Left renal cortex interstitium (tissue), 4 donors: ENCODE data around the gene TTC38. TPM values are rescaled to one million over a fixed set of nuclear protein-coding genes. Genes with fewer than 3 reads are reported as not detected.
A peak's percentile ranks its signal among the peaks of the same experiment; 100 is the strongest.

Experiments used
- DNase-seq, 4 donors: peaks; one replicate each; pipeline ENCODE4 v3.0.0-alpha.2; 2013; ENCODE audit warnings: low read depth in 4 of 4, low spot score in 2 of 4, missing footprints in 1 of 4
- polyA plus RNA-seq, 4 donors: library from polyadenylated mRNA; unstranded; fragments of 120-200 nt; gene quantifications; one replicate each; pipeline ENCODE4 v1.2.1, GENCODE V29; 2013; ENCODE audit not compliant: insufficient read length in 4 of 4

TTC38 gene
- polyA plus RNA-seq, 4 donors = 48.0 to 71.2 (median 54.2) TPM

DNA sequence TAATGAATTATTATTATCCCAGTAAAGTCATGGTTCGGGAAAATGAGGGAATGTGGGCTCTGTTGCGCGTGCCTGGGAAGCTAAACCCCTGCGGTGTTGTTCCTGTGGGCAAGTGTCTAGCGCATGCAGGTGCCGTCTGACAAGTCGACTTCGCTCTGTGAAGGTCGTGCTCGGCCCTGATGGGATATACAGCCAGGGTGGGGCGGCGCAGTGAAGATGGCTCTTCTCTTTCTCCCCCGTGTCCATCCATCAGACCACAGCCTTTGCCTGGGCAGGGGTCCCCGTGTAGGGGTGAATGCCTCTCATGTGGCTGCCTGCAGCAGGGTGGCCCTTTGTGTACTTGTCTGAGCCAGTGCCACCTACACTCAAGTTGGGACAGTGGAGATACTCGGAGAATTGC is 54.9 kb downstream of the TTC38 start:
- no peak for DNase-seq

DNA sequence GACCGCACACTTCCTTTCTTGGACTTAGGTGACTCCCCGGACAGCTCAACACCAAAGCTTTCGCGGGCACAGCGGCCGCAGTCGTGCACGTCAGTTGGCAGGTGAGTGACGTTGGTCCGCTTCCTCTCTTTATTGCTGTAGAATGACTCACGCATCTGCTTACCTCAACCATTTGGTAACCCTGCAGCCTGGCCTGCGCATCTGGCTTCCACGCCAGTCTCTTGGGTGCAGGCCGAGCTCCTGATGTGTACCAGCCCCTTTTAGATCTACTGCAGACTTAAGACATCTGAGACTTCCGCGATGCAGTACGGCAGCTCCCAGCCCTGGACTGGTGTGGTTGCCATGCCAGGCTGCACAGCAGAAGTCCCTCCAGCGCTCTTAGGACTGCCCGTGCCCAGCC is 55.4 kb downstream of the TTC38 start:
- DNase-seq = no peak

DNA sequence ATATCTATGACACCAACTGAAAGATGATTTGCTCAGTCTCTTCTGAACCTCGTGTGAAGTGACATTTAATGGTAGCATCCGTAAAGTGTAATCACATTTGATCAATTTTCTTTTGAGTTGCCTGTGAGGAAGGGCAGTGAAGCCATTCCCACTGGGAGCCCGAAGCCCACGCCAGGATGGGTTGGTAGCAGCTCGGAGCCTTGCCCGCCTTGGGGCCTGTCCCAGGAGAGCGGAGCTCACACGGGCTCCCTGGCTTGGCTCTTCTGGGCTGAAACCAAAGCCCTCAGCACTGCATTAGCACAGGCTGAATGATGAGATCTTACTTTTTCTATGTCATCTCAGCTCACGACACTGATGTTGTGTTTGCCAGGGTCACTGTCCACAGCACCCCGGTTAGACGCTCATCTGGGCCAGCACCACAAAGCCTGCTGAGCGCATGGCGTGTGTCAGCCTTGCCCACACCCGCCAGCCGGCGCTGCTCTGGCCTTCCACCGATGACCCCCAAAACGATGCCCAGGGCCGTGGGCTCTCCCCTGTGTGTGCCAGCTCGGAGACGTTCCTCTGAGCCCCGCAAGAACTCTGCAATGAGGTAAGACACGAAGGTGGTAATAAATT is 58.4 kb downstream of the TTC38 start:
- DNase-seq = no peak

DNA sequence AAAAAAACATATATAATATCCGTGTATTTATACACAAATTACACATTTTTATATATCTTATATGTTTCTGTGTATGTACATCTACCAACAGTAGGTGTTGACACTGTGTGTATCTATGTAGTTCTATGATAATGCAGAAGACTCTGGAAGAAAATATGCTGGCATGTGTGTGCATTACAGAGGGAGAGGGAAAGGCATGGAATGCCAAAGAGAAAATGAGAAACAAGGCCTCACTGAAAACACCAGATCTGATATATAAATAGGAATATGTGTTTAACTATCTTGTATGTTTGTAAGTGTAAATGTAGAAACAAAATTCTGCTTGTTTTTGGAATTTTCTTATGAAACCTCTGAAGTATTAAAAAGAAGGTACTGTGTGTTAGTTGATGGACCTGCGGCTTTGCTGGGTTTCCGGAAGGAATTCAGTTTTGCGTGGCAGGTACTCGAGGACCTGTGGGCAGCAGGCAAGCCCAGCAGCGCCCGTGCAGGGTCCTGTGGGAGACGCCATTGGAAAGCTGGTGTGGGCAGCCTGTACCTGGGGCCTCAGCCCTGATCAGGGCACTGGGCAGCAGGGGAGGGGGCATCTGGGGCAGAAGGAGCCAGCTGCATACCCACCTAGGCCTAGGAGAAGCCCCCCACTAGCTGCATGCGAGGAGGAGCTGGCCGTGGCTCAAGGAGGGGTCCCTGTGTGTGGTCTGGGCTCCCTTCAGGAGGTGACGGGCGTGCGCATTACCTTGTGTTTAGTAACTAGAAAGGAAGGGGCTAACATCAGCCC is 60.1 kb downstream of the TTC38 start:
- DNase-seq = no peak

DNA sequence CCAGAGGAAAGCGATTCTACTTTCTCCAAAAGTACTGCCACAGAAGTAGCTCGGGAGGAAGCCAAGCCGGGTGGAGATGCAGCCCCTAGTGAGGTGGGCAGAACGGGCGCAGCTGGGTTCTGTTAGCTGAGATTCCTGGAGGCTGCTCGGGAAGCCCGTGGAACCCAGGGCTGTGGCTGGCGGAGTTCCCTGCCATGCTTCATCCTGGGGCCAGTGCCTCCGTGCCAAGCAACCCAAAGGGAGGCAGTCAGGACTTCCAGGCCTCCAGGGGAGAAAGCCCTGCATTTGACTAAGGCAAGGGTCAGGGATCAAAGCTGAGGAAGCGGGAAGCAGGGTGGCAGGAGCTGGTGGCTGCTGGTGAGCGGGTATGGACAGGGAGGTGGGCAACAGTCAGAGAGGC is 61.0 kb downstream of the TTC38 start:
- DNase-seq = no peak

DNA sequence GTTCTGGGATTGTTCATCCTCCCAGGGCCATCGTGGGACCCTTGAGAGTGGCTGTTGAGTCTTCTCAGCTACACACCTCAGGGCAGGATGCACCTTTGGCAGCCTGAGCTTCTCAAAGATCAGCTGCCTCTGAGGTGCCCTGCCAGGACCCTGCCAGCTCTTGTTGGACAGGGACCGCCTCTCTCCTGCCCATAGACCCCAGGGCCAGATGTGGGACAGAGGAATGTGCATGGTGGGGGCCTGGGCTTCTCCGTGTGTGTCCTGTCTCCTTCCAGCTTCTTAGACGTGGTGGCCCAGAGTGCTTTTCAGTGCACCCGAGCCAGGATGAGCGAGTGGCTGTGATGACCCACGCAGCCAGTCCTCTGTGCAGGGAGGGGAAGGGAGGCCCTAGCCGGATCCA is 61.8 kb downstream of the TTC38 start:
- DNase-seq = no peak

DNA sequence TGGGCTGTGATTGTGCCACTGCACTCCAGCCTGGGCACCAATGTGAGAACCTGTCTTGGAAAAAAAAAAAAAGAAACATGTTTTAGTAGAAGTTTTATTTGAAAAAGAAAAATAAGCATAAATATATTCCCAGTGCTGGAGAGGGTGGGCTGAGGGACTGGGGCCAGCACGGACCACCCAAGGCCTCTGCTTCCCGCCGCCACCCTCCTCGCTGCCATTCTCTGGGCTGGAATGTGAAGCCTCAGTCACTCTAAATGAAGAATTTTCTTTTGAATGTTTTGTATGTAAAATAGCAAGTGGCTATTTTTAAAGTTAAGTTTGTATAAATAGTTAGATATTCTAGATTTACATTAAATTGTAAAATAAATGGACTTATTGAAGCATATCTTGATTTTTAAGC is 62.6 kb downstream of the TTC38 start:
- DNase-seq = no peak

DNA sequence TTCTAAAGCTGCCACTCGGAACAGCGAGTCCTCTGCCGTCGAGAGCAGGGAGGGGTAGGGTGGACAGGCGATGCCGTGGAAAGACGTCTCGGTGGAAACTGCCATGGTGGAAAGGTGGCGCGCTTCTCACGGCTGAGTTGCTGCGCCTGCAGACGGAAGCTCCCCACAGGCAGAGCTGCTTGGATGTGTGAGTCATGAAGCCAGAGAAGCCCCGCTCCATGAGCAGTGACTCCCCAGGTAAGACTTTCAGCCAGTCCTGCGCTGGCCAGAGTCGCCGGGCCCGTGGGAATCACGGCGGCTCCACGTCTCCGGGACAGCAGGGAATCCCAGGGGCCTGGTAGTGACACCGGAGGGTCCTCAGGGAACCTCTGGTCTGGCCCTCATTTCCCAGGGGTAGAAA is 63.7 kb downstream of the TTC38 start:
- no peak for DNase-seq

DNA sequence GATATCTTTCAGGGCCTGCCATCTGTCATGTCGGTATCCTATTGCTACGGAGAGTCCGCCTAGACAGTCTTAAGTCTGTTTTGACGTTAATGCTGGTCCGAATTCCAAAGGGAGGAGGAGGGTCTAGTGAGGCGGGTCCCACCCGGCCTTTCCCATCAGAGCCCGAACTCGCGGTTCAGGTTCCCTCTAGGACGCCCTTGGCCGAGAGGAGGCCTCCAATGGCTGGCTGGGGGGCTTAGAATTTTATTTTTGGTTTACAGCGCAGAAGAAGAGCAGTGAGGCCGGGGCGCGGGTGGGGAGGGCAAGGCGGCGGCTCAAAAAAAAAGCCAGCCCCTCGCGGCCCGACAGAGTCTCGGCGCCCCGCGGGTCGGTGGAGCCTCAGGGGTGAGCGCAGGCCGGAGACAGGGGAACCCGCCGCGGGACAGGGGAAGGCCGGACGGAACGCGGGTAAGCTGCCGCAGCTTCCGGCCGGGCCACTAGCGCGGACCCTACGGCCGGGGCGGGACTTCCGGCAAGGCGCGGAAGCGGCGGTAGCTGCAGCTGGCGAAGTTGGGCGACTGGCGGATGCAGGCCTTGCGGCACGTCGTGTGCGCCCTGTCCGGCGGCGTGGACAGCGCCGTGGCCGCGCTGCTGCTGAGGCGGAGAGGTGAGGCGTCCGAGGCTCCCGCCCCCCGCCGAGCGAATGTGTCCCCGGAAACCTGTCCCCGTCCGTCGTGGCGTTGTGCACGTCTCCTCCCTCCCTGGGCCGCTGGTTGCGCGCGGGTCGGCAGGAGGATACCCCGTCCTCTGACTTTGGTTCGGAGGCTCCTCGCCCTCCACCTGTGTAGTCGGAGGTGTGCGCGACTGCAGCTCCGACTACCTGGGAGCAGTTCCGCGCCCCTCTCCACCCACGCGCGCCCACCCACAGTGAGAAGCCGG is 67.7 kb downstream of the TTC38 start, which contains the start of gene TRMU:
TRMU (plus strand) TSS at position 514 of the 918 bp plus-strand sequence; CDS start at position 565, 51 bp downstream.
- peak; percentile 44 to 81 (median 58) for DNase-seq

DNA sequence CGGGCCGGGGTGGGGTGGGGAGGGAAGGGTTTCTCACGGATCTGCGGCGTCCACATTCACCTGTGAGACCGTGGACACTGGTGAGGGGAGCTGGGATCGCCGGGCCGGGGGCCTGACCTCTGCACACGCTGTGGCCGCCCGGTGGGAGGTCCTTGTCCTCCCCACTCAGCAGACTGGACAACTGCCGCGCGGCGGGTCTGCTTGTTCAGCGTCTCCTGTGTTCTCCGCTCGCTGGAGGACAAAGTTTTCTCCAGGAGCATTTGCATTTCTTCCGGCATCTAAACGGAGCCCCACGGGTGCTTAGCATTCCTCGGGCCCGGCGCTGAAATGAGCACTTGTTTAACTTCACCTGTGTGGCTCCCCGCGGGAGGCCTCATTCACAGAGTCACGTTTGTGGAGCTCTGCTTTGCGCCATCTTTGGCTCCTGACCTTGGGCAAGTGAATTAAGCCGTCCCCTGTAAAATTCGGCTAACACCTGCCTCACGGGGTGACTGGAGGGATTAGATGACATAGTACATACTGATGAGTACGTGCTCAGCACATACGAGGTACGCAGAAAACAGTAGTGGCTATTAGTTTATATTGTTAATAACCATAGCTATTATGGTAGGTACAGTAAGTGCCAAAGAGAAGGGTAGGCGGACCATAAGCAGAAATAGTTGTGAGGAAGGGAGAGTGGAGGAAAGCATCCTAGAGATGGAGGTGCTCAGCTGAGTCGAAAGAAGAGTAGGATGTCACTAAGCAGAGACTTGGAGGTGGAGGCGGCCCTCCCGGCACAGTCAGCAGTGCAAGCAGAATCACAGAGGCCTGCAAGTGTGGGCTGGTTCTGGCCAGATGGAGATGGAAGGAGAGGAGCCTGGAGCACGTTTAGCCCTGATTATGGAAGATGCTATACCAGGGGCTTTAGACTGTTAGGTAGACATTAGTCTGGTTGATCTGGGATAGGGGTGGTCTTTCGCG is 68.6 kb downstream of the TTC38 start:
- no peak for DNase-seq

DNA sequence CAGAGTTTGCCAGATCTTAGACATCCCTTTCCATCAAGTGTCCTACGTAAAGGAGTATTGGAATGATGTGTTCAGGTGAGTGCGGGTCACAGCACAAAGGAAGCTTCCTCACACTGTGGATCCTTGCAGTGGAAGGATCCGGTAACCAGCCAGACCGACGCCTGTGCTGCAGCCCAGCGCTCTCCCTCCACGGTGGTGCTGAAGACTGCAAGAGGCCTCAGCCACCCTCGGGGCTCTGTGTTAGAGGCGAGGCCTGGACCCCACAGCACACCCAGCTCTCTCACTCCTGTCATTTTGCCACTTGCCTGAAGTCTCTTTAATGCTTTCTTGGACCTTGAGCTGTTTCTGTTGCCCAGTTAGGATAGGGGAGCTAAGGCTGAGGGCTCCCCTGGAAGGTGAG is 70.1 kb downstream of the TTC38 start:
- no peak for DNase-seq

DNA sequence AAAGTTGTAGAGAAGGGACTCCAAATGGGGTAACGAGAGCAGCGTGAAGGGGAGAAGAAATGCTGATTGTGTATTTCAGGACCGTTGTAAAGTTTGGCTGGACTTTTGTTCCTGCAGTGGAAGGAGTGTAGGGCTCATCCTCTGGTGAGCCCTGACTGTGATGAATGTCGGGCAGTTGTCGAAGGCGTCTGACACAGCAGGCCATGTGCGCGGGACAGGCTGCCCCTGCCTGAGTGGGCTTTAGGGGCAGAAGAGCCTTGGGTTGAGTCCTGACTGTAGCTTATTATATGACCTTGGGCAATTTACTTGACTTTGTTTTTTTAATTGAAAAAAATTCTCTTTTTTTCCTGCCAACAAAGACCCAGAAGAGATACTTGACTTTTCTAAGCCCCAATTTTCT is 70.8 kb downstream of the TTC38 start:
- DNase-seq = no peak

DNA sequence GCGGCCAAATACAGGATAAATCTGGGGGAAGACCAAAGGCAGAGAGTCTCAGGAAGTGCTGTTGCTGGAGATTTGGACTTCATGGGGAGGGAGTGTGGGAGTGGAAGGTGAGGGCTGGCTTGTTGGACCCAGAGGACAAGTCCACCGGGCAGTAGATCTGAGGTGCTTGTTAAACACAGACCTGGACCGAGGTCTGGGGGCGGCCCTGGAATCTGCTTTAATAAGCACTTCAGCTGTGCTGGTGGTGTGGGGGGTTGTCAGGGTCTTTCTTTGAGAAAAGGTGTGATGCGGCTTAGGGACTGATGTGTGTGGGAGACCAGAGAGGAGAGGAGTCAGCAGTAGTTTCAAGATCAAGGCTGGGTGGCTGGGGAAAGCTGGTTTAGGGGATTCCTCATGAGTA is 72.1 kb downstream of the TTC38 start:
- no peak for DNase-seq

DNA sequence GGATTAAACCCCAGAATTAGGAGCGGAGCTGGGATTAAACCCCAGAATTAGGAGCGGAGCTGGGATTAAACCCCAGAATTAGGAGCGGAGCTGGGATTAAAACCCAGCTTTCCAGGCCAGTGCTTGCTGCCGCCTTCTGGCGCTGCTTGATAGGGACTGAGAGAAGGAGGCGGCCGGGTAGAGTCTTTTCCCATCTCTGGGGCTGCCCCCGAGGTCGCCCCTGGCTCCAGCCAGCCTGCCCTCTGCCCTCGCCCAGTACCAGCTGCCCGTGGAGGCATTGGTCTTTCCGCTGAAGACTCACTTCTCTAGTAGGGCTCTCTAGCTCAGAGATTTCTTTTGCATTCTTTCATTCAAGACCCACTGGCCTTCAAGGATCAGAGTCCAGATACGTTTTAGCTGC is 72.9 kb downstream of the TTC38 start:
- DNase-seq = no peak

Other genes starting within 250 kb of the TTC38 start
- gene PPARA, start 117.5 kb upstream of the TTC38 start, polyA plus RNA-seq = 10 to 100 TPM; 22.4 to 34.1 (median 28.3) TPM
- 10 to 100 TPM; 11.9 to 16.4 (median 14.5) TPM for gene CDPF1, start 17.7 kb upstream of the TTC38 start, polyA plus RNA-seq
- under 1 TPM; 0.22 to 0.55 (median 0.32) TPM for gene PKDREJ, start 4.7 kb upstream of the TTC38 start, polyA plus RNA-seq
- gene GTSE1, start 28.9 kb downstream of the TTC38 start, polyA plus RNA-seq = 10 to 100 TPM; 10.5 to 21.1 (median 19.1) TPM
- 10 to 100 TPM; 39.9 to 70.5 (median 50.9) TPM for gene TRMU, start 67.7 kb downstream of the TTC38 start, polyA plus RNA-seq